Measurements from ENCODE around the gene ATP9B. TPM values are rescaled to one million over a fixed set of nuclear protein-coding genes. Genes with fewer than 3 reads are reported as not detected.
"Not testable (repeated sequence)": the region's sequence is repeated elsewhere in the genome, so short reads cannot be mapped to it uniquely, and the experiment has no call there.

The ATP9B gene
- total RNA-seq, 1 donor from 2014 or later = 43.9 TPM

DNA sequence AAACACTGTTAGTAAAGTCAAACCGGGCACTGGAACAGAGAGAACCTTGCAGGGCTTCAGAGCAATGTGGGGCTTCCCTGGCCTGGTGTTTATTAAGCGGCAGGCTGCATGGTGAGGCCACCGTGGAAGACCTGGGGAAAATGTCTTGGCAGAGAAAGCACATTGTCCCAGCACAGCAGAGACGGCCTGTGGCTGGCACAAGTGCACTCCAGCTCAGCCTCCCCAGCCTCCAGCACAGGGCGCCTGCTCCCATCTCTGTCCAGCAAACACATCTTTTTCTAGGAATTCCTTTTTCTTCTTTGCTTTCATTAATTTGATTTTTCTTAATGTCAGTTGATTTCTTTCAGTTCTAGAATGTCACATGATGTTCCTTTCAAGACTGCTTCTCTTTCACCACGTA lies 188.3 kb downstream of the ATP9B start:
- ATAC-seq (no peak), DNase-seq (no peak)
- Histone ChIP-seq H3K27ac (no peak overlapping the region), H3K4me3 (no peak overlapping the region), H3K9me3 (no peaks in the 10 kb centered on the region), H3K27me3 (no peaks in the 10 kb centered on the region), H3K36me3 (peaks cover 24% of the 10 kb centered on the region), H3K4me1 (no peaks in the 10 kb centered on the region)
- TF ChIP-seq, protein P1, sequence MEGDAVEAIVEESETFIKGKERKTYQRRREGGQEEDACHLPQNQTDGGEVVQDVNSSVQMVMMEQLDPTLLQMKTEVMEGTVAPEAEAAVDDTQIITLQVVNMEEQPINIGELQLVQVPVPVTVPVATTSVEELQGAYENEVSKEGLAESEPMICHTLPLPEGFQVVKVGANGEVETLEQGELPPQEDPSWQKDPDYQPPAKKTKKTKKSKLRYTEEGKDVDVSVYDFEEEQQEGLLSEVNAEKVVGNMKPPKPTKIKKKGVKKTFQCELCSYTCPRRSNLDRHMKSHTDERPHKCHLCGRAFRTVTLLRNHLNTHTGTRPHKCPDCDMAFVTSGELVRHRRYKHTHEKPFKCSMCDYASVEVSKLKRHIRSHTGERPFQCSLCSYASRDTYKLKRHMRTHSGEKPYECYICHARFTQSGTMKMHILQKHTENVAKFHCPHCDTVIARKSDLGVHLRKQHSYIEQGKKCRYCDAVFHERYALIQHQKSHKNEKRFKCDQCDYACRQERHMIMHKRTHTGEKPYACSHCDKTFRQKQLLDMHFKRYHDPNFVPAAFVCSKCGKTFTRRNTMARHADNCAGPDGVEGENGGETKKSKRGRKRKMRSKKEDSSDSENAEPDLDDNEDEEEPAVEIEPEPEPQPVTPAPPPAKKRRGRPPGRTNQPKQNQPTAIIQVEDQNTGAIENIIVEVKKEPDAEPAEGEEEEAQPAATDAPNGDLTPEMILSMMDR (IDR thresholded peaks at IDR 0.05) = no peak
- intact Hi-C loops (cut with DNase I) = no loop called here

DNA sequence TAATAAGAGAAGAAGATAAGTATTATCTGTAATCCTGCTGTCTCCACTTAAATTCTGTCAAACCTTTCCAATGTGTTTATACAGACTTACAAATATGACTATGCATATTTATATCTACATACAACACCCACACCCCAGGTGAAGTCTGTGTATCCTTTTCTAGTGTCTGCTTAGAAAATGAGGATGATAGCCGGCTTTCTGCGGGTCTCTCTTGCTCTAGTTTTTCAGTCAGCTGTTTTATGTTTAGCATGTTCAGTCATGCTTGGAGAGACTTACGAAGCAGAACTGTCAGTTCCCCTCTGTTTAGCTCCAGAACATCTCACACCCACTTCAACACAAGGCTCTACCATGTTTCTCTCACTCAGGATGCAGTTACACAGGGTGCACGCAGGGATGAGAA lies 189.3 kb downstream of the ATP9B start:
- DNase-seq (no peak), ATAC-seq (no peak)
- intact Hi-C loops (cut with DNase I) = no loop called here
- Histone ChIP-seq H3K36me3 (peaks cover 24% of the 10 kb centered on the region), H3K27me3 (no peaks in the 10 kb centered on the region), H3K9me3 (no peaks in the 10 kb centered on the region), H3K27ac (no peak overlapping the region), H3K4me1 (no peaks in the 10 kb centered on the region), H3K4me3 (no peak overlapping the region)
- TF ChIP-seq, protein P1 (IDR thresholded peaks at IDR 0.05) = no peak

DNA sequence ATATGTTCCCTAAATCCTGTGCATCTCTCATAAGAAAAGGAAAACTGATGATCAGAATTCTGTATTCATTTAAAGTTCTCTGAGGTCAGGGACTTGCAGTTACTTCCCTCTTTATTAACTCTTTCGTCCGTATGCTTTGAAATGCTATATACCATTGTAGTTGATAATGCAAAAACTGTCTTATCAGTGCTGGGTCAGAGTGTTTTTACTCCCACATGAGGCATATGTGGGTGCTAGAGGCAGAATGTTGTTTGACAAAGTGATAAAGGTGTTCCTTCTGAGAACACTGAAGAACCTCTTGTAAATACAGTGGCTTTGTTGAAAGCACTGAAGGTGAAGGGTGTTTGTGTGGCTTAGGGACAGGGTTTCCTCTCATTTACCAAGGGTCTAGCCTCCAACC lies 190.0 kb downstream of the ATP9B start:
- intact Hi-C loops (cut with DNase I) = no loop called here
- TF ChIP-seq, protein P1 (IDR thresholded peaks at IDR 0.05) = no peak
- no peak for ATAC-seq

DNA sequence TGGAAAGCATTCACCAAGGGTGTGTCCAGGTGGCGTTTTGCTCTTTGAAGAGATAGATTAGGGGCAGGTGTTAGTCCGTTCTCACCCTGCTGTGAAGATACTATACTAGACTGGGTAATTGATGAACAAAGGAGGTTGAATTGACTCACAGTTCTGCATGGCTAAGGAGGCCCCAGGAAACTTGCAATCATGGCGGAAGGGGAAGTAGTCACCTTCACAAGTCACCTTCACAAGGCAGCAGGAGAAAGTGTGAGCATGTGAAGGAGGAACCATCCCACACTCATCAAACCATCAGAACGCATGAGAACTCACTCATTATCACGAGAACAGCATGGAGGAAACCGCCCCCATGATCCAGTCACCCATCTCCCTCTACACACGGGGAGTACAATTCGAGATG lies 190.8 kb downstream of the ATP9B start:
- intact Hi-C loops (cut with DNase I) = no loop called here

More for the DNA sequence above, 190.0 kb downstream of the ATP9B start:
- no peaks in the 10 kb centered on the region for H3K27me3 ChIP-seq
- H3K9me3 ChIP-seq = no peaks in the 10 kb centered on the region
- no peak for DNase-seq
- H3K36me3 ChIP-seq = peaks cover 21% of the 10 kb centered on the region
- H3K4me1 ChIP-seq = no peaks in the 10 kb centered on the region
- no peak overlapping the region for H3K27ac ChIP-seq
- no peak overlapping the region for H3K4me3 ChIP-seq

DNA sequence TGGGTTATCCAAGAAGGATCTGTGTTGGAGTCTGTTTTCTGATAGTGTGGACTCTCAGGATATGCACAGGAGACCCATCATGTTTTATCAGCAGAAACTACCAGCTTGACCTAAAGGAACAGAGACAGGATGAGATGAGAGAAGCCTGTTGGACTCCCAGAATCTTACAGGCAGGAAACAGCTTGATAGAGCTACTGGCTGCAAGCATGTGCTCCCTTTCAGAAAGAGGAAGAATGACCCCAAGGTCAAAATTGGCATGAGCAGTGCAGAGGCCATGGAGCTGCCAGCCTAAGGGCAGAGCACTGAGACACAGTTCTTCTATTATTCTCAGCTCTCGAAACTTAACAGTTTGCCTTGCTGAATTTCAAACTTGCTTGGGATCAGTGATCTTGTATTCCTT lies 191.3 kb downstream of the ATP9B start:
- intact Hi-C loops (cut with DNase I) = no loop called here
- no peak for ATAC-seq
- H3K36me3 ChIP-seq = peaks cover 12% of the 10 kb centered on the region
- no peak for DNase-seq
- H3K9me3 ChIP-seq = no peaks in the 10 kb centered on the region
- TF ChIP-seq, protein P1 (IDR thresholded peaks at IDR 0.05) = no peak
- no peak overlapping the region for H3K4me3 ChIP-seq
- no peaks in the 10 kb centered on the region for H3K4me1 ChIP-seq
- no peaks in the 10 kb centered on the region for H3K27me3 ChIP-seq
- no peak overlapping the region for H3K27ac ChIP-seq

More for the DNA sequence above, 190.8 kb downstream of the ATP9B start:
- Histone ChIP-seq H3K27me3 (no peaks in the 10 kb centered on the region), H3K27ac (no peak overlapping the region), H3K4me3 (no peak overlapping the region), H3K9me3 (no peaks in the 10 kb centered on the region), H3K4me1 (no peaks in the 10 kb centered on the region), H3K36me3 (peaks cover 13% of the 10 kb centered on the region)
- DNase-seq (no peak), ATAC-seq (no peak)
- TF ChIP-seq, protein P1 (IDR thresholded peaks at IDR 0.05) = no peak

DNA sequence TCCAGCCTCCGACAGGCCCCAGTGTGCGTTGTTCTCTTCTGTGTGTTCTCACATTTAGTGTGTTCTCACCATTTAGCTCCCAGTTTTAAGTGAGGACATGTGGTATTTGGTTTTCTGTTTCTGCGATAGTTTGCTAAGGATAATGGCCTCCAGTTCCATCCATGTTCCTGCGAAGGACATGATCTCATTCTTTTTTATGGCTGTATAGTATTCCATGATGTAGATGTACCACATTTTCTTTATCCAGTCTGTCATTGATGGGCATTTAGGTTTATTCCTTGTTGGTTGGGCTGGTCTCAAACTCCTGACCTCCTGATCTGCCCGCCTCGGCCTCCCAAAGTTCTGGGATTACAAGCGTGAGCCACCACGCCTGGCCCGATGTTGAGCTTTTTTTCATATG lies 195.9 kb downstream of the ATP9B start:
- H3K4me1 ChIP-seq; H3K9me3 ChIP-seq; H3K36me3 ChIP-seq; intact Hi-C loops (cut with DNase I); H3K4me3 ChIP-seq; H3K27ac ChIP-seq; H3K27me3 ChIP-seq; DNase-seq; ATAC-seq: not testable (repeated sequence)

DNA sequence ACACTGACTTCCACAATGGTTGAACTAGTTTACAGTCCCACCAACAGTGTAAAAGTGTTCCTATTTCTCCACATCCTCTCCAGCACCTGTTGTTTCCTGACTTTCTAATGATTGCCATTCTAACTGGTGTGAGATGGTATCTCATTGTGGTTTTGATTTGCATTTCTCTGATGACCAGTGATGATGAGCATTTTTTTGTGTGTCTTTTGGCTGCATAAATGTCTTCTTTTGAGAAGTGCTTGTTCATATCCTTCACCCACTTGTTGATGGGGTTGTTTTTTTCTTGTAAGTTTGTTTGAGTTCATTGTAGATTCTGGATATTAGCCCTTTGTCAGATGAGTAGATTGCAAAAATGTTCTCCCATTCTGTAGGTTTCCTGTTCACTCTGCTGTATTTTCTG lies 202.6 kb downstream of the ATP9B start:
- ATAC-seq; intact Hi-C loops (cut with DNase I); H3K27me3 ChIP-seq; DNase-seq; H3K9me3 ChIP-seq; H3K4me1 ChIP-seq; H3K4me3 ChIP-seq; H3K27ac ChIP-seq: not testable (repeated sequence)
- H3K36me3 ChIP-seq = peaks cover 12% of the 10 kb centered on the region

All from upper lobe of right lung (tissue), 1 donor.